ENCODE measurements around the gene PROKR2. TPM values are rescaled to one million over a fixed set of nuclear protein-coding genes. Genes with fewer than 3 reads are reported as not detected.

The PROKR2 gene
- total and polyA plus RNA-seq, 2 of the 8 experiments (the other 6 are each of a cell fraction or from before 2014, with no cell fraction given), result 3.3 to 7.7 TPM

- Histone ChIP-seq H3K56ac (replicated peaks; ENCODE audit: insufficient read length, low read depth, low read length) (no peak overlapping the region), H3K23ac (ENCODE audit: insufficient read length) (no peak overlapping the region), H3K27ac (ENCODE audit: low read depth, low read length) (no peak overlapping the region), H2BK120ac (replicated peaks; ENCODE audit: low read depth, low read length) (no peak overlapping the region), H3K9me3 (ENCODE audit: insufficient read depth in 2 of 2, low read depth in 1 of 2, low read length in 1 of 2) (peaks cover 3 to 4% of the 10 kb centered on the region in 2 experiments; a peak in 2 of 4 replicates), H2BK5ac (ENCODE audit: low read depth, low read length) (no peak overlapping the region), H3K79me1 (ENCODE audit: low read depth, low read length) (no peaks in the 10 kb centered on the region), H3K23me2 (ENCODE audit: low read depth, low read length) (no peaks in the 10 kb centered on the region), H3K27me3 (replicated peaks in 1 of 4; ENCODE audit: control insufficient read depth in 3 of 4, extremely low read depth in 1 of 4, insufficient read depth in 3 of 4, low read length in 3 of 4) (no peaks in the 10 kb centered on the region), H3K9ac (replicated peaks in 1 of 4; ENCODE audit: extremely low read depth in 1 of 4, low read depth in 3 of 4, low read length in 3 of 4) (no peak overlapping the region), H4K20me1 (replicated peaks in 1 of 2; ENCODE audit: control insufficient read depth in 1 of 2, insufficient read depth in 2 of 2, low read length in 2 of 2) (no peaks in the 10 kb centered on the region), H3K36me3 (ENCODE audit: control insufficient read depth in 2 of 4, insufficient read depth in 4 of 4, low read length in 3 of 4) (no peaks in the 10 kb centered on the region), H3K4me2 (ENCODE audit: insufficient read depth in 1 of 2, low read depth in 2 of 2, low read length in 2 of 2) (no peak overlapping the region), H2BK20ac (ENCODE audit: low read length) (no peak overlapping the region), H2AFZ (ENCODE audit: low read length) (no peak overlapping the region), H3K4me1 (replicated peaks in 1 of 4; ENCODE audit: control insufficient read depth in 3 of 4, insufficient read depth in 4 of 4, low read length in 3 of 4) (no peaks in the 10 kb centered on the region), H4K5ac (ENCODE audit: insufficient read length, low read depth, low read length) (no peak overlapping the region), H2BK15ac (ENCODE audit: low read length) (no peak overlapping the region), H2BK12ac (ENCODE audit: low read depth, low read length) (no peak overlapping the region), H4K8ac (ENCODE audit: extremely low read depth, insufficient read depth, low read length) (no peak overlapping the region), H3K18ac (ENCODE audit: extremely low read depth, low read length) (no peak overlapping the region), H3K79me2 (ENCODE audit: control insufficient read depth in 1 of 2, insufficient read depth in 2 of 2, low read length in 2 of 2) (no peaks in the 10 kb centered on the region), H3K4ac (replicated peaks; ENCODE audit: insufficient read length, low read depth, low read length) (no peak overlapping the region), H3K14ac (ENCODE audit: insufficient read length) (no peak overlapping the region), H2AK5ac (ENCODE audit: low read depth, low read length) (no peak overlapping the region), H4K91ac (replicated peaks; ENCODE audit: insufficient read length, low read length) (no peak overlapping the region), H3K4me3 (ENCODE audit: extremely low read depth in 1 of 4, insufficient read depth in 2 of 4, low read depth in 3 of 4, low read length in 4 of 4) (no peak overlapping the region)
- WGBS, 2 experiments (ENCODE audit: extremely low coverage in 1 of 2, insufficient coverage in 1 of 2, insufficient read length in 1 of 2, insufficient replicate concordance in 2 of 2, low coverage in 1 of 2, low lambda C conversion rate in 2 of 2, missing lambda C conversion rate in 1 of 2), result 90% methylated on average over 4 of the region's 4 CpGs; no CpG with 5 or more reads in 1 of the 2 experiments
- DNase-seq (ENCODE audit: low read depth in 1 of 2, low spot score in 2 of 2) (no peak), FAIRE-seq (no peak)
- ChIA-PET POLR2A (ENCODE audit: partially characterized antibody) (interaction anchor here (0.8 kb wide), 1 partner anchor 21 kb away, joined by 3 read pairs; no protein-coding TSS in a partner anchor), CTCF (ENCODE audit: partially characterized antibody) (interaction anchor here (1.0 to 1.8 kb wide), 4 partner anchors 11 to 119 kb away, joined by 3 to 5 read pairs (median 4); no protein-coding TSS in a partner anchor)
- TF ChIP-seq TCF12 (IDR thresholded peaks at IDR 0.05; ENCODE audit: low read depth, low read length) (no peak), ASH2L (IDR thresholded peaks at IDR 0.05; ENCODE audit: low read length) (no peak), EZH2 (IDR thresholded peaks at IDR 0.05; ENCODE audit: low read depth, low read length, severe bottlenecking) (no peak), EP300 (IDR thresholded peaks at IDR 0.05; ENCODE audit: borderline replicate concordance in 1 of 2, low read depth in 2 of 2, low read length in 2 of 2) (no peak), CREB1 (IDR thresholded peaks at IDR 0.05) (no peak), RBBP5 (IDR thresholded peaks at IDR 0.05; ENCODE audit: borderline replicate concordance, low read depth, low read length) (no peak), CBX5 (IDR thresholded peaks at IDR 0.05; ENCODE audit: low read depth, low read length) (no peak), CEBPB (IDR thresholded peaks at IDR 0.05; ENCODE audit: low read depth, low read length) (no peak), TEAD4 (IDR thresholded peaks at IDR 0.05; ENCODE audit: low read depth, low read length) (no peak), HDAC6 (IDR thresholded peaks at IDR 0.05; ENCODE audit: low read depth, low read length) (no peak)
- TF ChIP-seq, protein P1, sequence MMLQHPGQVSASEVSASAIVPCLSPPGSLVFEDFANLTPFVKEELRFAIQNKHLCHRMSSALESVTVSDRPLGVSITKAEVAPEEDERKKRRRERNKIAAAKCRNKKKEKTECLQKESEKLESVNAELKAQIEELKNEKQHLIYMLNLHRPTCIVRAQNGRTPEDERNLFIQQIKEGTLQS (IDR thresholded peaks at IDR 0.05; ENCODE audit: insufficient read depth, low read depth, low read length), result no peak
Observed at GRCh38 chr20:5349448-5349847, 32.7 kb upstream of the PROKR2 start.

All from H1 (cell line).